ENCODE data around the gene SCRN3. TPM values are rescaled to one million over a fixed set of nuclear protein-coding genes. Genes with fewer than 3 reads are reported as not detected.

Gene SCRN3
- total RNA-seq, 2 experiments from 2014 or later, result 12.9 to 13.7 TPM

Other genes starting within 250 kb of the SCRN3 start
- 100 to 1,000 TPM; 128 to 137 TPM for gene OLA1, start 147.2 kb upstream of the SCRN3 start, total RNA-seq
- not detected for gene SP9, start 60.8 kb upstream of the SCRN3 start, total RNA-seq
- 10 to 100 TPM; 13.3 to 15.3 TPM for gene GPR155, start 91.3 kb downstream of the SCRN3 start, total RNA-seq
- gene WIPF1, start 202.1 kb downstream of the SCRN3 start, total RNA-seq, result 100 to 1,000 TPM; 361 to 365 TPM

All from activated CD8-positive, alpha-beta T cell treated with anti-CD3 and anti-CD28 coated beads for 36 hours (primary cell).